ENCODE data around the gene MAPKAPK3. TPM values are rescaled to one million over a fixed set of nuclear protein-coding genes. Genes with fewer than 3 reads are reported as not detected.
"Not testable (repeated sequence)": the region's sequence is repeated elsewhere in the genome, so short reads cannot be mapped to it uniquely, and the experiment has no call there.

Gene MAPKAPK3
- total and polyA plus RNA-seq, 9 donors = 15.8 to 44.7 (median 29.3) TPM

- TF ChIP-seq, protein P1, sequence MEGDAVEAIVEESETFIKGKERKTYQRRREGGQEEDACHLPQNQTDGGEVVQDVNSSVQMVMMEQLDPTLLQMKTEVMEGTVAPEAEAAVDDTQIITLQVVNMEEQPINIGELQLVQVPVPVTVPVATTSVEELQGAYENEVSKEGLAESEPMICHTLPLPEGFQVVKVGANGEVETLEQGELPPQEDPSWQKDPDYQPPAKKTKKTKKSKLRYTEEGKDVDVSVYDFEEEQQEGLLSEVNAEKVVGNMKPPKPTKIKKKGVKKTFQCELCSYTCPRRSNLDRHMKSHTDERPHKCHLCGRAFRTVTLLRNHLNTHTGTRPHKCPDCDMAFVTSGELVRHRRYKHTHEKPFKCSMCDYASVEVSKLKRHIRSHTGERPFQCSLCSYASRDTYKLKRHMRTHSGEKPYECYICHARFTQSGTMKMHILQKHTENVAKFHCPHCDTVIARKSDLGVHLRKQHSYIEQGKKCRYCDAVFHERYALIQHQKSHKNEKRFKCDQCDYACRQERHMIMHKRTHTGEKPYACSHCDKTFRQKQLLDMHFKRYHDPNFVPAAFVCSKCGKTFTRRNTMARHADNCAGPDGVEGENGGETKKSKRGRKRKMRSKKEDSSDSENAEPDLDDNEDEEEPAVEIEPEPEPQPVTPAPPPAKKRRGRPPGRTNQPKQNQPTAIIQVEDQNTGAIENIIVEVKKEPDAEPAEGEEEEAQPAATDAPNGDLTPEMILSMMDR (IDR thresholded peaks at IDR 0.05) = no peak
- TF ChIP-seq EP300 (IDR thresholded peaks at IDR 0.05) (no peak), POLR2A (IDR thresholded peaks at IDR 0.05) (no peak)
- 72 to 78% (median 74%) methylated on average over 7 of the region's 7 CpGs for WGBS, 3 donors
- H3K27ac ChIP-seq = no peak overlapping the region
- H3K27me3 ChIP-seq = no peaks in the 10 kb centered on the region
- no peaks in the 10 kb centered on the region for H3K9me3 ChIP-seq
- H3K36me3 ChIP-seq = no peaks in the 10 kb centered on the region
- H3K4me3 ChIP-seq = no peak overlapping the region
- peaks cover 4% of the 10 kb centered on the region for H3K4me1 ChIP-seq (ENCODE audit: insufficient read depth)
- intact Hi-C loops (cut with DNase I) = no loop called here
- no peak for DNase-seq
Measured at GRCh38 chr3:50676031-50676705, 59.2 kb downstream of the MAPKAPK3 start.

DNA sequence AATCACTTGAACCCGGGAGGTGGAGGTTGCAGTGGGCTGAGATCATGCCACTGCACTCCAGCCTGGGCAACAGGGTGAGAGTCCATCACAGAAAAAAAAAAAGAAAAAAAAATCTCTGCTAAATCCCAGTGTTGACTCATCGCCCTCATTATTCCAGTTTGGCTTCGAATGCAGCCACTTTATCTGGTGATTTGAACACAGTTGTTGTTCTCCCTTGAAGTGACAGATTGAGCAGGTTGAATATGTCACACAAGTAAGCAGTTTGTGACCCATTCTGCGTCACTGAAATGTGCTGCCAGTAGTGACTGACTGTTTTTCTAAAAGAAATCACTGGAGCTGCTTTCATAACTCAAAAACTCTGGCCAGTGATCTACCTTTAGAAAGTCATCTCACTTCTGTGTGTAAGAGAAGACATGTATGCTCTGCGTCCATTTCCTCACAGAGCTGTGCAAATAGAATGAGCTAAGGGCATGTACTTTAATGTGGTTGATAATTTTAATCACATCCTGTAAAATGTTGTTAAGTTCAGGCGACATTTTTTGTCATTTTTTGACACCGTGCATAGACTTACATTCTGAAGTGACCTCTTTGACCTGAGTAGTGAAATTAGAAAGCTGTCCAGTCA lies 70.3 kb downstream of the MAPKAPK3 start:
- WGBS, 3 donors = 74 to 77% (median 74%) methylated on average over 7 of the region's 7 CpGs
- H3K4me1 ChIP-seq (ENCODE audit: insufficient read depth) = no peaks in the 10 kb centered on the region

GRCh38 chr3:50687916-50688315 lies 71.0 kb downstream of the MAPKAPK3 start:
- intact Hi-C loops (cut with DNase I) = no loop called here
- H3K4me3 ChIP-seq = no peak overlapping the region
- H3K4me1 ChIP-seq (ENCODE audit: insufficient read depth) = no peaks in the 10 kb centered on the region
- TF ChIP-seq EP300 (IDR thresholded peaks at IDR 0.05) (no peak), POLR2A (IDR thresholded peaks at IDR 0.05) (no peak)
- TF ChIP-seq, protein P1 (IDR thresholded peaks at IDR 0.05) = no peak
- no peak for DNase-seq
- no peaks in the 10 kb centered on the region for H3K36me3 ChIP-seq
- no peaks in the 10 kb centered on the region for H3K9me3 ChIP-seq
- H3K27me3 ChIP-seq = no peaks in the 10 kb centered on the region
- no peak overlapping the region for H3K27ac ChIP-seq
- WGBS, 3 donors = 84 to 88% (median 84%) methylated on average over 2 of the region's 2 CpGs

More for the DNA sequence above, 70.3 kb downstream of the MAPKAPK3 start:
- Histone ChIP-seq H3K9me3 (no peaks in the 10 kb centered on the region), H3K36me3 (no peaks in the 10 kb centered on the region), H3K27ac (no peak overlapping the region), H3K27me3 (no peaks in the 10 kb centered on the region), H3K4me3 (no peak overlapping the region)
- TF ChIP-seq POLR2A (IDR thresholded peaks at IDR 0.05) (no peak), EP300 (IDR thresholded peaks at IDR 0.05) (no peak)
- TF ChIP-seq, protein P1 (IDR thresholded peaks at IDR 0.05) = no peak
- DNase-seq = no peak
- intact Hi-C loops (cut with DNase I) = no loop called here

DNA sequence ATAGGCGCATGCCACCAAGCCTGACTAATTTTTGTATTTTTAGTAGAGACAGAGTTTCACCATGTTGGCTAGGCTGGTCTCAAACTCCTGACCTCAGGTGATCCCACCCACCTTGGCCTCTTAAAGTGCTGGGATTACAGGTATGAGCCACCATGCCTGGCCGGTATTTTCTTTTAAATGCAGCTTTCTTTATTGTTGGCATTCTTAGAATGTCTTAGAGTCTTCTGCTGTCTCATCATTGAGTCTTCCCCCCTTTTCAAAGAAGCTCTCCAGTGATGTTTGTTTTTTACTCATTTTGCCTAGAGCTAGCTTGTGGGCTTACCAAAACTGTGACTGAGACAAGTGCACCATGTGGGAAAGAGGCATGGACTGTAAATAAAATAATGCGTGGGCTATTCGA lies 71.7 kb downstream of the MAPKAPK3 start:
- H3K27ac ChIP-seq; H3K36me3 ChIP-seq; DNase-seq; H3K27me3 ChIP-seq; H3K9me3 ChIP-seq; H3K4me1 ChIP-seq (ENCODE audit: insufficient read depth); intact Hi-C loops (cut with DNase I); H3K4me3 ChIP-seq: not testable (repeated sequence)
- WGBS, 3 donors = 78 to 85% (median 79%) methylated on average over 4 of the region's 4 CpGs

GRCh38 chr3:50689558-50689957 lies 72.6 kb downstream of the MAPKAPK3 start:
- WGBS, 3 donors = 27 to 50% (median 40%) methylated on average over 6 of the region's 6 CpGs
- no peak overlapping the region for H3K27ac ChIP-seq
- no peak for DNase-seq
- intact Hi-C loops (cut with DNase I) = no loop called here
- no peak for TF ChIP-seq POLR2A (IDR thresholded peaks at IDR 0.05)
- TF ChIP-seq, protein P1 (IDR thresholded peaks at IDR 0.05) = no peak
- no peak for TF ChIP-seq EP300 (IDR thresholded peaks at IDR 0.05)
- H3K27me3 ChIP-seq = no peaks in the 10 kb centered on the region
- no peaks in the 10 kb centered on the region for H3K9me3 ChIP-seq
- H3K36me3 ChIP-seq = no peaks in the 10 kb centered on the region
- no peak overlapping the region for H3K4me3 ChIP-seq
- no peaks in the 10 kb centered on the region for H3K4me1 ChIP-seq (ENCODE audit: insufficient read depth)

Measured in ovary (tissue), 9 donors.